K562 (cell line): ENCODE results near the gene LYAR. TPM values are rescaled to one million over a fixed set of nuclear protein-coding genes. Genes with fewer than 3 reads are reported as not detected.

ENCODE experiments used
- JUN ChIP-seq, 2 experiments: sonication (generic) in 1 of 2; formaldehyde crosslinking in 1 of 2; IDR thresholded peaks; 2 replicates each; pipeline versions ENCODE4 v1.6.1 to v1.8.0; 2012 to 2022; ENCODE audit warnings: borderline replicate concordance in 2 of 2, mild to moderate bottlenecking in 2 of 2, improper control_type of control experiment in 1 of 2, low read depth in 1 of 2, low read length in 1 of 2, missing genetic modification reagents in 1 of 2
- NFYB ChIP-seq: IDR thresholded peaks from 2 replicates; pipeline ENCODE4 v1.6.1; 2011; ENCODE audit warnings: mild to moderate bottlenecking, moderate library complexity; ENCODE audit not compliant: insufficient read length; ENCODE audit errors: extremely low read depth
- SIX5 ChIP-seq, 2 experiments: IDR thresholded peaks; 2 replicates each; pipeline ENCODE4 v1.6.1; 2011; ENCODE audit warnings: low read length in 2 of 2, borderline replicate concordance in 1 of 2, low read depth in 1 of 2, mild to moderate bottlenecking in 1 of 2, moderate library complexity in 1 of 2; ENCODE audit not compliant: insufficient read depth in 1 of 2
- polyA plus RNA-seq, 8 experiments: library from polyadenylated mRNA; depleted of rRNA in 4 of 8; stranded (reverse) in 5 of 8; unstranded in 3 of 8; fragments of >200 nt; fragmentation: Nextera tagmentation in 2 of 8; fragmentation: Illumina TruSeq in 1 of 8; extraction: Ambion mirVana in 2 of 8; extraction: Trizol in 1 of 8; gene quantifications; 2 replicates each; pipeline versions ENCODE4 v1.2.1 to v1.2.3, GENCODE V29; 2011 to 2014; ENCODE audit warnings: inconsistent platforms in 1 of 8, missing spikeins in 1 of 8
- total RNA-seq, 7 experiments: library from RNA; depleted of rRNA in 6 of 7; stranded (reverse); fragments of >200 nt in 6 of 7; fragmentation: Illumina TruSeq in 2 of 7; extraction: Trizol in 2 of 7; gene quantifications; 2 replicates each; pipeline versions ENCODE4 v1.2.1 to v1.2.3, GENCODE V29; 2011 to 2021; ENCODE audit warnings: low replicate concordance in 1 of 7
- TF ChIP-seq, protein P1 (sequence below): fragments of 450-650 bp; IDR thresholded peaks from 2 replicates; pipeline ENCODE4 v1.6.1; 2016; ENCODE audit warnings: mild to moderate bottlenecking, moderate library complexity
- TF ChIP-seq, protein P2 (sequence below): sonication (generic); formaldehyde crosslinking; IDR thresholded peaks from 2 replicates; pipeline ENCODE4 v1.9.0; 2022; ENCODE audit warnings: mild to moderate bottlenecking, missing genetic modification reagents

Gene LYAR
- total and polyA plus RNA-seq, 9 of the 15 experiments (the other 6 are each of a cell fraction or from before 2014, with no cell fraction given) = 28.3 to 172 (median 127) TPM

DNA sequence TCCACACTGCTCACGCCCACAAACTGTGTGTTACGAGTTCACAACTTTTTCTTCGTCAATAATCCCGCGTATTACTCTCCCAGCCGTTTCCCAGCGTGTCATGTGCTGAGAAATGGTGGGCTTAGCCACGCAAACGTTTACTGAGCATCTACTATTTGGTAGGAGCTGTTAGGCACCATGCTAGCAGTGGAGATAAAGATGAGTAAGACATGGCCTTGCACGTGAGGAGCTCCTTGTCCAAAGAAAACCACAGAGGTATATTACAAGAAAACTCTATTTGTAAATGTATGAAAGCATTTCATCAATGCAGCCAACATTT lies 41.1 kb downstream of the LYAR start (continued):
- TF ChIP-seq, protein P1, sequence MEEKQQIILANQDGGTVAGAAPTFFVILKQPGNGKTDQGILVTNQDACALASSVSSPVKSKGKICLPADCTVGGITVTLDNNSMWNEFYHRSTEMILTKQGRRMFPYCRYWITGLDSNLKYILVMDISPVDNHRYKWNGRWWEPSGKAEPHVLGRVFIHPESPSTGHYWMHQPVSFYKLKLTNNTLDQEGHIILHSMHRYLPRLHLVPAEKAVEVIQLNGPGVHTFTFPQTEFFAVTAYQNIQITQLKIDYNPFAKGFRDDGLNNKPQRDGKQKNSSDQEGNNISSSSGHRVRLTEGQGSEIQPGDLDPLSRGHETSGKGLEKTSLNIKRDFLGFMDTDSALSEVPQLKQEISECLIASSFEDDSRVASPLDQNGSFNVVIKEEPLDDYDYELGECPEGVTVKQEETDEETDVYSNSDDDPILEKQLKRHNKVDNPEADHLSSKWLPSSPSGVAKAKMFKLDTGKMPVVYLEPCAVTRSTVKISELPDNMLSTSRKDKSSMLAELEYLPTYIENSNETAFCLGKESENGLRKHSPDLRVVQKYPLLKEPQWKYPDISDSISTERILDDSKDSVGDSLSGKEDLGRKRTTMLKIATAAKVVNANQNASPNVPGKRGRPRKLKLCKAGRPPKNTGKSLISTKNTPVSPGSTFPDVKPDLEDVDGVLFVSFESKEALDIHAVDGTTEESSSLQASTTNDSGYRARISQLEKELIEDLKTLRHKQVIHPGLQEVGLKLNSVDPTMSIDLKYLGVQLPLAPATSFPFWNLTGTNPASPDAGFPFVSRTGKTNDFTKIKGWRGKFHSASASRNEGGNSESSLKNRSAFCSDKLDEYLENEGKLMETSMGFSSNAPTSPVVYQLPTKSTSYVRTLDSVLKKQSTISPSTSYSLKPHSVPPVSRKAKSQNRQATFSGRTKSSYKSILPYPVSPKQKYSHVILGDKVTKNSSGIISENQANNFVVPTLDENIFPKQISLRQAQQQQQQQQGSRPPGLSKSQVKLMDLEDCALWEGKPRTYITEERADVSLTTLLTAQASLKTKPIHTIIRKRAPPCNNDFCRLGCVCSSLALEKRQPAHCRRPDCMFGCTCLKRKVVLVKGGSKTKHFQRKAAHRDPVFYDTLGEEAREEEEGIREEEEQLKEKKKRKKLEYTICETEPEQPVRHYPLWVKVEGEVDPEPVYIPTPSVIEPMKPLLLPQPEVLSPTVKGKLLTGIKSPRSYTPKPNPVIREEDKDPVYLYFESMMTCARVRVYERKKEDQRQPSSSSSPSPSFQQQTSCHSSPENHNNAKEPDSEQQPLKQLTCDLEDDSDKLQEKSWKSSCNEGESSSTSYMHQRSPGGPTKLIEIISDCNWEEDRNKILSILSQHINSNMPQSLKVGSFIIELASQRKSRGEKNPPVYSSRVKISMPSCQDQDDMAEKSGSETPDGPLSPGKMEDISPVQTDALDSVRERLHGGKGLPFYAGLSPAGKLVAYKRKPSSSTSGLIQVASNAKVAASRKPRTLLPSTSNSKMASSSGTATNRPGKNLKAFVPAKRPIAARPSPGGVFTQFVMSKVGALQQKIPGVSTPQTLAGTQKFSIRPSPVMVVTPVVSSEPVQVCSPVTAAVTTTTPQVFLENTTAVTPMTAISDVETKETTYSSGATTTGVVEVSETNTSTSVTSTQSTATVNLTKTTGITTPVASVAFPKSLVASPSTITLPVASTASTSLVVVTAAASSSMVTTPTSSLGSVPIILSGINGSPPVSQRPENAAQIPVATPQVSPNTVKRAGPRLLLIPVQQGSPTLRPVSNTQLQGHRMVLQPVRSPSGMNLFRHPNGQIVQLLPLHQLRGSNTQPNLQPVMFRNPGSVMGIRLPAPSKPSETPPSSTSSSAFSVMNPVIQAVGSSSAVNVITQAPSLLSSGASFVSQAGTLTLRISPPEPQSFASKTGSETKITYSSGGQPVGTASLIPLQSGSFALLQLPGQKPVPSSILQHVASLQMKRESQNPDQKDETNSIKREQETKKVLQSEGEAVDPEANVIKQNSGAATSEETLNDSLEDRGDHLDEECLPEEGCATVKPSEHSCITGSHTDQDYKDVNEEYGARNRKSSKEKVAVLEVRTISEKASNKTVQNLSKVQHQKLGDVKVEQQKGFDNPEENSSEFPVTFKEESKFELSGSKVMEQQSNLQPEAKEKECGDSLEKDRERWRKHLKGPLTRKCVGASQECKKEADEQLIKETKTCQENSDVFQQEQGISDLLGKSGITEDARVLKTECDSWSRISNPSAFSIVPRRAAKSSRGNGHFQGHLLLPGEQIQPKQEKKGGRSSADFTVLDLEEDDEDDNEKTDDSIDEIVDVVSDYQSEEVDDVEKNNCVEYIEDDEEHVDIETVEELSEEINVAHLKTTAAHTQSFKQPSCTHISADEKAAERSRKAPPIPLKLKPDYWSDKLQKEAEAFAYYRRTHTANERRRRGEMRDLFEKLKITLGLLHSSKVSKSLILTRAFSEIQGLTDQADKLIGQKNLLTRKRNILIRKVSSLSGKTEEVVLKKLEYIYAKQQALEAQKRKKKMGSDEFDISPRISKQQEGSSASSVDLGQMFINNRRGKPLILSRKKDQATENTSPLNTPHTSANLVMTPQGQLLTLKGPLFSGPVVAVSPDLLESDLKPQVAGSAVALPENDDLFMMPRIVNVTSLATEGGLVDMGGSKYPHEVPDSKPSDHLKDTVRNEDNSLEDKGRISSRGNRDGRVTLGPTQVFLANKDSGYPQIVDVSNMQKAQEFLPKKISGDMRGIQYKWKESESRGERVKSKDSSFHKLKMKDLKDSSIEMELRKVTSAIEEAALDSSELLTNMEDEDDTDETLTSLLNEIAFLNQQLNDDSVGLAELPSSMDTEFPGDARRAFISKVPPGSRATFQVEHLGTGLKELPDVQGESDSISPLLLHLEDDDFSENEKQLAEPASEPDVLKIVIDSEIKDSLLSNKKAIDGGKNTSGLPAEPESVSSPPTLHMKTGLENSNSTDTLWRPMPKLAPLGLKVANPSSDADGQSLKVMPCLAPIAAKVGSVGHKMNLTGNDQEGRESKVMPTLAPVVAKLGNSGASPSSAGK = peak; percentile 33; the same call in 1 of the 2 replicates
- TF ChIP-seq SIX5 (IDR thresholded peaks at IDR 0.05; ENCODE audit: borderline replicate concordance in 1 of 2, insufficient read depth in 1 of 2, low read depth in 1 of 2, low read length in 2 of 2) = no peak
- TF ChIP-seq NFYB = no peak
- TF ChIP-seq, protein P2, sequence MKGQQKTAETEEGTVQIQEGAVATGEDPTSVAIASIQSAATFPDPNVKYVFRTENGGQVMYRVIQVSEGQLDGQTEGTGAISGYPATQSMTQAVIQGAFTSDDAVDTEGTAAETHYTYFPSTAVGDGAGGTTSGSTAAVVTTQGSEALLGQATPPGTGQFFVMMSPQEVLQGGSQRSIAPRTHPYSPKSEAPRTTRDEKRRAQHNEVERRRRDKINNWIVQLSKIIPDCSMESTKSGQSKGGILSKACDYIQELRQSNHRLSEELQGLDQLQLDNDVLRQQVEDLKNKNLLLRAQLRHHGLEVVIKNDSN = no peak
- peak; percentile 8; the same call in 1 of the 2 replicates for TF ChIP-seq JUN (IDR thresholded peaks at IDR 0.05; ENCODE audit: borderline replicate concordance, low read depth, low read length)
- no peak for TF ChIP-seq JUN (CRISPR knock-in tag; IDR thresholded peaks at IDR 0.05; ENCODE audit: borderline replicate concordance)
